Mucosa of descending colon (tissue), 3 donors: ENCODE results near the gene GGTLC1. TPM values are rescaled to one million over a fixed set of nuclear protein-coding genes. Genes with fewer than 3 reads are reported as not detected.

Source experiments
- ATAC-seq: fragments of 200-7000 bp; cut with Tn5 transposase; one replicate; pipeline ENCODE4 v1.9.1; 2020; ENCODE audit warnings: mild to moderate bottlenecking, moderate library complexity
- DNase-seq, 3 donors: peaks; one replicate each; pipeline ENCODE4 v3.0.0-alpha.2; 2020
- H3K36me3 ChIP-seq: fragments of 200-600 bp; one replicate; pipeline ENCODE4 v1.8.0; 2021; ENCODE audit warnings: low read depth, mild to moderate bottlenecking
- H3K4me1 ChIP-seq: fragments of 200-600 bp; one replicate; pipeline ENCODE4 v1.8.0; 2021; ENCODE audit warnings: low read depth, mild to moderate bottlenecking
- H3K4me3 ChIP-seq: fragments of 200-600 bp; one replicate; pipeline ENCODE4 v1.8.0; 2021; ENCODE audit warnings: mild to moderate bottlenecking
- H3K9me3 ChIP-seq: fragments of 200-600 bp; one replicate; pipeline ENCODE4 v1.8.0; 2021; ENCODE audit warnings: mild to moderate bottlenecking
- CTCF ChIP-seq: fragments of 200-600 bp; IDR thresholded peaks from one replicate; pipeline ENCODE4 v1.8.0; 2022; ENCODE audit warnings: antibody characterized with exemption, mild to moderate bottlenecking
- intact Hi-C, 2 donors: fragments of 100-400 bp; cut with DNase I in 1 of 2; cut with micrococcal nuclease in 1 of 2; formaldehyde crosslinking; loops; one replicate each; pipeline versions ENCODE4 v1.11.0 to v1.11.1; 2022; cut with DNase I, micrococcal nuclease
- total RNA-seq, 3 donors: library from RNA; stranded (reverse); fragmentation: NEBNext Ultra II Directional in 2 of 3; extraction: Animal tissue kit (Norgen Biotek cat#: 25700) in 2 of 3; gene quantifications; one replicate each; pipeline versions ENCODE4 v1.2.1 to v1.2.4, GENCODE V29; 2021 to 2023
- donor health status: DM: no; HTN: no; CAD: no; lungs with moderate emphysema.
- donor health status: DM: no; HTN: no; CAD: no.
- donor health status: DM: no; HTN: yes; CAD: no.

GGTLC1 gene
- total RNA-seq, 3 donors from 2014 or later, result 0.32 TPM; not detected in 2

- DNase-seq, result no peak
- ATAC-seq, result no peak
- no peak for TF ChIP-seq CTCF
- no peaks in the 10 kb centered on the region for H3K36me3 ChIP-seq
- intact Hi-C loops, result no loop called here
- H3K9me3 ChIP-seq, result no peaks in the 10 kb centered on the region
- no peaks in the 10 kb centered on the region for H3K4me1 ChIP-seq
- no peak overlapping the region for H3K4me3 ChIP-seq
These were observed 34.1 kb upstream of the GGTLC1 start for GRCh38 chr20:24022621-24023180.

GRCh38 chr20:24018796-24019195 lies 30.2 kb upstream of the GGTLC1 start:
- Histone ChIP-seq H3K36me3 (no peaks in the 10 kb centered on the region), H3K4me3 (no peak overlapping the region), H3K4me1 (no peaks in the 10 kb centered on the region), H3K9me3 (no peaks in the 10 kb centered on the region)
- no peak for TF ChIP-seq CTCF
- ATAC-seq (peak; percentile 49), DNase-seq (no peak)
- intact Hi-C loops, result no loop called here

DNA sequence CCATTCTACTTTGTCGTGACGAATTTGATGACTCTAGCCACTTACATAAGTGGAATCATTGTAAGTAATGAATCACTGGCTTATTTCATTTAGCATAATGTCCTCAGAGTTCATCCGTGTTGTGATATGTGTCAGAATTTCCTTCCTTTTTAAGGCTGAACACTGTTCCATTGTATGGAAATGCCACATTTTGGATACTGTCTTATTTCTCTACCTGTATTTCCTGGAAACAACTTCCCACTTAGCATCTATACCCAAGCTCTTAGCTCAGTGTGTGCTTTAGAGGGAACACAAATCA lies 28.8 kb upstream of the GGTLC1 start:
- ATAC-seq, result no peak
- no peak for TF ChIP-seq CTCF
- Histone ChIP-seq H3K9me3 (no peaks in the 10 kb centered on the region), H3K4me1 (no peaks in the 10 kb centered on the region), H3K4me3 (no peak overlapping the region), H3K36me3 (no peaks in the 10 kb centered on the region)
- no peak for DNase-seq
- intact Hi-C loops, result no loop called here

- DNase-seq (no peak), ATAC-seq (no peak)
- Histone ChIP-seq H3K36me3 (no peaks in the 10 kb centered on the region), H3K4me1 (no peaks in the 10 kb centered on the region), H3K9me3 (no peaks in the 10 kb centered on the region), H3K4me3 (no peak overlapping the region)
- no peak for TF ChIP-seq CTCF
- intact Hi-C loops, result no loop called here
These were observed 28.3 kb upstream of the GGTLC1 start for GRCh38 chr20:24016607-24017457.

DNA sequence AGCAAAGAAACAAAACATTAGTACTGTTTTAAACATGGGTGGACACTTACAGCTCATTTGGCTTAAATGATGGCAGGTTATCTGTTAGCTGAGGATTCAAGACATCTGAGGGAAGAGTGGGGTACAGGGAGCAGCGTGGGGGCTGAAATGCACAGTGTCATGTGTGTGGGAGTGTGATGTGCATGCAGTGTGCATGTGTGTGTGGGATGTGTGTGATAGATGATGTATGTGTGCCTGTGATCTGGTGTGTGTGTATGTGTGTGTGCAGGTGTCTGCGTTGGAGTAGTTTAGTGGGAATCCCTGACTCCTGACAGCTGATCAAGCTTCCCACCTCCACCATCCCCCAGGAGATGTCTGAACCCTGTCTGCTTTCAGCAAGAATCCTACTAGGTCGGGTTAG lies 25.4 kb upstream of the GGTLC1 start:
- DNase-seq (no peak), ATAC-seq (no peak)
- H3K4me3 ChIP-seq, result no peak overlapping the region
- H3K9me3 ChIP-seq, result no peaks in the 10 kb centered on the region
- intact Hi-C loops, result no loop called here
- H3K4me1 ChIP-seq, result no peaks in the 10 kb centered on the region
- TF ChIP-seq CTCF, result no peak
- no peaks in the 10 kb centered on the region for H3K36me3 ChIP-seq
